Testis (tissue), 2 donors: ENCODE results near the gene LLPH.

Experiments
- POLR2A ChIP-seq: fragments of 450-650 bp; IDR thresholded peaks from one replicate; pipeline ENCODE4 v1.6.1; 2017; ENCODE audit warnings: antibody characterized with exemption, mild to moderate bottlenecking, moderate library complexity
- TF ChIP-seq, protein P1 (sequence below), 3 experiments: fragments of 450-650 bp in 2 of 3; fragments of 200-600 bp in 1 of 3; sonication (generic) in 1 of 3; IDR thresholded peaks; one replicate each; pipeline ENCODE4 v1.5.1; 2016 to 2019; ENCODE audit warnings: antibody characterized with exemption in 3 of 3, mild to moderate bottlenecking in 2 of 3, moderate library complexity in 1 of 3

GRCh38 chr12:66176105-66176900 is 45.8 kb upstream of the LLPH start:
- no peak for TF ChIP-seq POLR2A
- TF ChIP-seq, protein P1, sequence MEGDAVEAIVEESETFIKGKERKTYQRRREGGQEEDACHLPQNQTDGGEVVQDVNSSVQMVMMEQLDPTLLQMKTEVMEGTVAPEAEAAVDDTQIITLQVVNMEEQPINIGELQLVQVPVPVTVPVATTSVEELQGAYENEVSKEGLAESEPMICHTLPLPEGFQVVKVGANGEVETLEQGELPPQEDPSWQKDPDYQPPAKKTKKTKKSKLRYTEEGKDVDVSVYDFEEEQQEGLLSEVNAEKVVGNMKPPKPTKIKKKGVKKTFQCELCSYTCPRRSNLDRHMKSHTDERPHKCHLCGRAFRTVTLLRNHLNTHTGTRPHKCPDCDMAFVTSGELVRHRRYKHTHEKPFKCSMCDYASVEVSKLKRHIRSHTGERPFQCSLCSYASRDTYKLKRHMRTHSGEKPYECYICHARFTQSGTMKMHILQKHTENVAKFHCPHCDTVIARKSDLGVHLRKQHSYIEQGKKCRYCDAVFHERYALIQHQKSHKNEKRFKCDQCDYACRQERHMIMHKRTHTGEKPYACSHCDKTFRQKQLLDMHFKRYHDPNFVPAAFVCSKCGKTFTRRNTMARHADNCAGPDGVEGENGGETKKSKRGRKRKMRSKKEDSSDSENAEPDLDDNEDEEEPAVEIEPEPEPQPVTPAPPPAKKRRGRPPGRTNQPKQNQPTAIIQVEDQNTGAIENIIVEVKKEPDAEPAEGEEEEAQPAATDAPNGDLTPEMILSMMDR (IDR thresholded peaks at IDR 0.05): no peak
